Type B pancreatic cell (in vitro differentiated cells): ENCODE measurements around the gene GASK1A. TPM values are rescaled to one million over a fixed set of nuclear protein-coding genes. Genes with fewer than 3 reads are reported as not detected.

Experiments
- DNase-seq: peaks from one replicate; pipeline ENCODE4 v3.0.0; 2021; ENCODE audit warnings: mixed read lengths; ENCODE audit not compliant: unreplicated experiment; ENCODE audit errors: extremely low spot score
- H3K27ac Mint-ChIP-seq: 2 replicates; pipeline ENCODE4 v1.8.0; 2021; ENCODE audit warnings: mild to moderate bottlenecking, mixed read lengths
- H3K27me3 Mint-ChIP-seq: 2 replicates; pipeline ENCODE4 v1.8.0; 2021; ENCODE audit warnings: mixed read lengths
- H3K36me3 Mint-ChIP-seq: 2 replicates; pipeline ENCODE4 v1.8.0; 2021; ENCODE audit warnings: mixed read lengths
- H3K4me1 Mint-ChIP-seq: one replicate; pipeline ENCODE4 v1.8.0; 2021; ENCODE audit warnings: mixed read lengths; ENCODE audit not compliant: unreplicated experiment
- H3K4me3 Mint-ChIP-seq: 2 replicates; pipeline ENCODE4 v1.8.0; 2021; ENCODE audit warnings: mild to moderate bottlenecking, mixed read lengths
- H3K9me3 Mint-ChIP-seq: 2 replicates; pipeline ENCODE4 v1.8.0; 2021; ENCODE audit warnings: mixed read lengths
- total RNA-seq: library from RNA; stranded (reverse); gene quantifications from 2 replicates; pipeline ENCODE4 v1.2.1, GENCODE V29; 2021; ENCODE audit warnings: low replicate concordance
- TF ChIP-seq, protein P1 (sequence below): fragments of 200-600 bp; sonication (generic); conservative IDR thresholded peaks from 2 replicates; pipeline ENCODE4 v1.5.0; 2021; ENCODE audit warnings: antibody characterized with exemption, mild to moderate bottlenecking

GASK1A gene
- total RNA-seq, 1 donor from 2014 or later, result 0.89 TPM

DNA sequence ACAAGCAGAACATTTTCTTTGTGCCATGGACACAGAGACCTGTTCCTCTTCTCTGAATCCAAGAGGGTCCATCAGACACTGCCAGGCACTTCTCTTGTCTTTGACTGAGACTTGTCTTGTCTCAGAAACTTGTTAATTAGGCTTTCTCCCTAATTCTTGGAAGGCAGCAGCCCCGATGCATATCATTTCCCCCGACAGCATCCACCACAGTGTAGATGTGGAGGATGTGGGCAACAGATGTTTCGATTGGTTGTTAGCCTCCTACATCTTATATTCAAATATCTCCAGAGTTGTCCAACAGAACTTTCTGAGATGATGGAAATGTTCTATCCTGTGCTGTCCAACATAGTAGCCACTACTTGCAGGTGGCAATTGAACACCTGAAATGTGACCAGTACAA is 15.5 kb downstream of the GASK1A start:
- Mint-ChIP-seq H3K4me3 (no peak overlapping the region), H3K27ac (no peak overlapping the region), H3K9me3 (no peaks in the 10 kb centered on the region), H3K36me3 (no peaks in the 10 kb centered on the region), H3K27me3 (peaks cover 4% of the 10 kb centered on the region), H3K4me1 (peaks cover 7% of the 10 kb centered on the region)
- TF ChIP-seq, protein P1, sequence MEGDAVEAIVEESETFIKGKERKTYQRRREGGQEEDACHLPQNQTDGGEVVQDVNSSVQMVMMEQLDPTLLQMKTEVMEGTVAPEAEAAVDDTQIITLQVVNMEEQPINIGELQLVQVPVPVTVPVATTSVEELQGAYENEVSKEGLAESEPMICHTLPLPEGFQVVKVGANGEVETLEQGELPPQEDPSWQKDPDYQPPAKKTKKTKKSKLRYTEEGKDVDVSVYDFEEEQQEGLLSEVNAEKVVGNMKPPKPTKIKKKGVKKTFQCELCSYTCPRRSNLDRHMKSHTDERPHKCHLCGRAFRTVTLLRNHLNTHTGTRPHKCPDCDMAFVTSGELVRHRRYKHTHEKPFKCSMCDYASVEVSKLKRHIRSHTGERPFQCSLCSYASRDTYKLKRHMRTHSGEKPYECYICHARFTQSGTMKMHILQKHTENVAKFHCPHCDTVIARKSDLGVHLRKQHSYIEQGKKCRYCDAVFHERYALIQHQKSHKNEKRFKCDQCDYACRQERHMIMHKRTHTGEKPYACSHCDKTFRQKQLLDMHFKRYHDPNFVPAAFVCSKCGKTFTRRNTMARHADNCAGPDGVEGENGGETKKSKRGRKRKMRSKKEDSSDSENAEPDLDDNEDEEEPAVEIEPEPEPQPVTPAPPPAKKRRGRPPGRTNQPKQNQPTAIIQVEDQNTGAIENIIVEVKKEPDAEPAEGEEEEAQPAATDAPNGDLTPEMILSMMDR, result no peak
- no peak for DNase-seq

DNA sequence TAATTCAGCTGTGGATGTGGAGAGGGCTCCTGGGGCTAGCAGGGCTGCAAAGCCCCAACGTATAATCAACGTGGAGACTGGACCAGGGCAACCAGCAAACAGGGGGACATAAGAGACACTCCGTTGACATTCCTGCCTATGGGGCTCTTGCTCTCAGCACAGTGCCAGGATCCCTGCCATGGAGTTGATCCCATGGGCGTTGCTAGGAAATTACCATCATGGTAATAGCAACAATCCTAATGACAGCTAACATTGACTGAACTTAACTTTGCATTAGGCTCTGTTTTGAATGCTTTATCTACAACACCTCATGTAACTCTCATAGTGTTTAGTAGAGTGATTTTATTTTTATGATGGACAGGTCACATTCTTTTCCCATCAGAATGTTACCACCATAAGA is 16.9 kb downstream of the GASK1A start:
- peaks cover 5% of the 10 kb centered on the region for H3K4me1 Mint-ChIP-seq

DNA sequence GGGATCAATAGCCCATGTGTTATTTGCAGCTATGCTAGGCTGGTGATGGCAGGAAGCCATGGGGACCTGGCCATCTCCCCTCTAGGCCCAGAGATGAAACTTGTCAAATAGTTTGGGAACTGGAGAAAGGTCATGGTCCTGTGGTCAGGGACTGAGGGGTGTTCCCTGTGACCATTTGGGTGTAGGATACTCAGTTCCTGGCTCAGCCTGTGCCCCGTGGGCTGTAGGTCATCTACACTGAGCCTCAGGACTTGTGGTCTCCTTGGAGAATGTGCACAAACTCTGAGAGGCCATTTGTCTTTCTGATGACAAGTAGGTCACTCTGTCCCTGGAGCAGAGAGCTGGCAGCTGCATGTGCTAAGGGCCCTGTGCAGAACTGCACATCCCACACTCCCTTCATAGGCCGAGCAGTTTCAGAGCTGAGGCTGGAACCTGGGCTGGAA is 17.5 kb downstream of the GASK1A start:
- H3K27ac Mint-ChIP-seq, result no peak overlapping the region
- no peaks in the 10 kb centered on the region for H3K27me3 Mint-ChIP-seq
- H3K4me1 Mint-ChIP-seq, result peaks cover 5% of the 10 kb centered on the region
- H3K36me3 Mint-ChIP-seq, result no peaks in the 10 kb centered on the region
- H3K4me3 Mint-ChIP-seq, result no peak overlapping the region
- no peak for DNase-seq
- TF ChIP-seq, protein P1, result no peak
- no peaks in the 10 kb centered on the region for H3K9me3 Mint-ChIP-seq

More for the DNA sequence above, 16.9 kb downstream of the GASK1A start:
- no peaks in the 10 kb centered on the region for H3K36me3 Mint-ChIP-seq
- peaks cover 3% of the 10 kb centered on the region for H3K27me3 Mint-ChIP-seq
- TF ChIP-seq, protein P1, result no peak
- no peak for DNase-seq
- H3K9me3 Mint-ChIP-seq, result no peaks in the 10 kb centered on the region
- no peak overlapping the region for H3K27ac Mint-ChIP-seq
- H3K4me3 Mint-ChIP-seq, result no peak overlapping the region

DNA sequence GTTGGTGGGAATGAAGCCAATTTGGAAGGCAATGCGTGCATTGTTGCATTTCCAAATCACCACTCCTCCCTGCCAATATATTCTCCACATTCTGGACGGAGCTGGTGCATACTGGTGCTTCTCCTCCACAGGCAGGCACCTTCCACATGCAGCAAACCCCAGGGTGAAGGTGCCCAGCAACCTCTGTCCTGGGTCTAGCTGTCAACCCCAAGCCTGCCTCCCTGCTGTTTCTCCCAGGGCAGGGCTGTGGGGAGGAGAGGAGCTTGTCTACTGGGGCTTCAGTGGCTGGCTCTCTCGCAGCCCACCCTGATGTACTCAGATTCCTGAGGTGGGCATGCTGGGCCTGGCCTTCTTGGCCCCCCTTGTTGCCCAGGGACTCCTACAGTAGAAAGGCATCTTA is 20.1 kb downstream of the GASK1A start:
- no peak for DNase-seq
- Mint-ChIP-seq H3K4me3 (no peak overlapping the region), H3K4me1 (peaks cover 13% of the 10 kb centered on the region), H3K9me3 (no peaks in the 10 kb centered on the region), H3K27ac (no peak overlapping the region), H3K36me3 (no peaks in the 10 kb centered on the region), H3K27me3 (no peaks in the 10 kb centered on the region)
- TF ChIP-seq, protein P1, result no peak

DNA sequence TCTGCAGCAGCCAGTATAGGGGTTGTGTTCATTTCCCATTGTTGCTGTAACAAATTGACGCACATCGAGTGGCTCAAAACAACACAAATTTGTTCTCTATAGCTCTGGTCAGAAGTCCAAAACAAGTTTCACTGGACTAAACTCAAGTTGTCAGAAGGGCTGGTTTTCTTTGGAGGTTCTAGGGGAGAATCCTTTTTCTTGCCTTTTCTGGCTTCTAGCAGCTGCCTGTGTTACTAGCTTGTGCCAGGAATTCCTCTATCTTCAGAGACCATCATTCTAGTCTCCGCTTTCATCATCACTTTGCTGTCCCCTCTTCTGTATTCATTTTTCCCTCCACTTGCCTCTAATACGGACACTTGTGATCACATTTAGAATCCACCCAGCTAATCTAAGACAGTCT is 20.5 kb downstream of the GASK1A start:
- Mint-ChIP-seq H3K27me3 (no peaks in the 10 kb centered on the region), H3K36me3 (no peaks in the 10 kb centered on the region), H3K27ac (no peak overlapping the region), H3K4me3 (no peak overlapping the region), H3K4me1 (peaks cover 13% of the 10 kb centered on the region), H3K9me3 (no peaks in the 10 kb centered on the region)
- DNase-seq, result no peak
- TF ChIP-seq, protein P1, result no peak

DNA sequence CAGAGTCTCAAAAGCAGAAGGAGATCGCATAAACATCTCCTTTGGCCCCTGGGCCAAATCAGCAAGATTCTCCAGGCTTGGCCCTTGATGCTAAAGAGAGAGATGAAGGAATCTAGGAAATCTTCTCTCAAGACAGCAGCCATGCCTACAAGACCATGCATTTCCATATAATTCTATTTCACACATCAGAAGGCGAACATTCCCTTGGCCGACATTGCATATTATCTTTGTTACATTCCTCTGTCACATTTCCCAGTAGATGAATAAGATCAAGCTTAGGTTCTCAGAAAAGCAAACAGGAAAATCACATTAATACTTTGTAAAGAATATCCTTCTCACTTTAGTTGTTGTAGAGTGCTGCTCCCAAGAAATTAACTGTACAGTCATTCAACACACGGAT is 21.3 kb downstream of the GASK1A start:
- Mint-ChIP-seq H3K4me1 (peaks cover 13% of the 10 kb centered on the region), H3K27me3 (no peaks in the 10 kb centered on the region), H3K9me3 (no peaks in the 10 kb centered on the region), H3K36me3 (no peaks in the 10 kb centered on the region), H3K27ac (no peak overlapping the region), H3K4me3 (no peak overlapping the region)
- no peak for DNase-seq
- TF ChIP-seq, protein P1, result no peak
